HEK293 (cell line): Measurements from ENCODE around the gene HAUS8.

Experiments
- HOXA7 ChIP-seq: sonication (generic); formaldehyde crosslinking; IDR thresholded peaks from 2 replicates; pipeline ENCODE4 v1.8.1; 2022; ENCODE audit warnings: missing genetic modification reagents, borderline replicate concordance
- KLF1 ChIP-seq: fragments of 450-650 bp; formaldehyde crosslinking; IDR thresholded peaks from 2 replicates; pipeline ENCODE4 v1.5.1; 2016; ENCODE audit warnings: missing biosample characterization, missing genetic modification characterization
- OSR2 ChIP-seq: fragments of 450-650 bp; formaldehyde crosslinking; IDR thresholded peaks from 2 replicates; pipeline ENCODE4 v1.5.1; 2016; ENCODE audit warnings: missing biosample characterization, missing genetic modification characterization
- SCRT1 ChIP-seq: fragments of 450-650 bp; formaldehyde crosslinking; IDR thresholded peaks from 2 replicates; pipeline ENCODE4 v1.5.1; 2016; ENCODE audit warnings: missing biosample characterization, missing genetic modification characterization, borderline replicate concordance
- SP3 ChIP-seq: fragments of 450-650 bp; formaldehyde crosslinking; IDR thresholded peaks from 2 replicates; pipeline ENCODE4 v1.5.1; 2016; ENCODE audit warnings: missing biosample characterization, missing genetic modification characterization
- TRIM28 ChIP-seq: IDR thresholded peaks from 2 replicates; pipeline ENCODE4 v1.6.1; 2011; ENCODE audit warnings: low read length, control low read depth, borderline replicate concordance
- YY1 ChIP-seq: fragments of 450-650 bp; formaldehyde crosslinking; IDR thresholded peaks from 2 replicates; pipeline ENCODE4 v1.5.1; 2018; ENCODE audit warnings: missing biosample characterization, missing genetic modification characterization
- ZBTB48 ChIP-seq: fragments of 450-650 bp; formaldehyde crosslinking; IDR thresholded peaks from 2 replicates; pipeline ENCODE4 v1.5.1; 2016; ENCODE audit warnings: missing biosample characterization, missing genetic modification characterization
- ZNF121 ChIP-seq: fragments of 450-650 bp; formaldehyde crosslinking; IDR thresholded peaks from 2 replicates; pipeline ENCODE4 v1.5.1; 2016; ENCODE audit warnings: missing biosample characterization, missing genetic modification characterization
- ZNF132 ChIP-seq: fragments of 450-650 bp; formaldehyde crosslinking; IDR thresholded peaks from 2 replicates; pipeline ENCODE4 v1.5.1; 2017; ENCODE audit warnings: missing biosample characterization, missing genetic modification characterization, borderline replicate concordance
- ZNF140 ChIP-seq: fragments of 450-650 bp; formaldehyde crosslinking; IDR thresholded peaks from 2 replicates; pipeline ENCODE4 v1.5.1; 2016; ENCODE audit warnings: missing biosample characterization, missing genetic modification characterization
- ZNF2 ChIP-seq: fragments of 450-650 bp; formaldehyde crosslinking; IDR thresholded peaks from 2 replicates; pipeline ENCODE4 v1.5.1; 2016; ENCODE audit warnings: missing biosample characterization, missing genetic modification characterization
- ZNF311 ChIP-seq: fragments of 450-650 bp; formaldehyde crosslinking; IDR thresholded peaks from 2 replicates; pipeline ENCODE4 v1.5.1; 2017; ENCODE audit warnings: missing biosample characterization, missing genetic modification characterization, borderline replicate concordance
- ZNF350 ChIP-seq: fragments of 450-650 bp; formaldehyde crosslinking; IDR thresholded peaks from 2 replicates; pipeline ENCODE4 v1.5.0; 2017; ENCODE audit warnings: missing biosample characterization, mild to moderate bottlenecking, missing genetic modification characterization
- ZNF501 ChIP-seq: fragments of 450-650 bp; formaldehyde crosslinking; IDR thresholded peaks from 2 replicates; pipeline ENCODE4 v1.5.1; 2016; ENCODE audit warnings: missing biosample characterization, missing genetic modification characterization
- ZNF529 ChIP-seq: fragments of 450-650 bp; formaldehyde crosslinking; IDR thresholded peaks from 2 replicates; pipeline ENCODE4 v1.5.1; 2017; ENCODE audit warnings: missing genetic modification characterization, missing biosample characterization; ENCODE audit not compliant: insufficient replicate concordance
- ZNF549 ChIP-seq: fragments of 450-650 bp; IDR thresholded peaks from 2 replicates; pipeline ENCODE4 v1.5.1; 2018; ENCODE audit warnings: missing biosample characterization, missing genetic modification characterization, mild to moderate bottlenecking, inconsistent platforms, moderate library complexity
- ZNF585B ChIP-seq: fragments of 450-650 bp; formaldehyde crosslinking; IDR thresholded peaks from 2 replicates; pipeline ENCODE4 v1.5.1; 2016; ENCODE audit warnings: missing biosample characterization, missing genetic modification characterization
- ZNF600 ChIP-seq: fragments of 450-650 bp; formaldehyde crosslinking; IDR thresholded peaks from 2 replicates; pipeline ENCODE4 v1.5.1; 2016; ENCODE audit warnings: missing biosample characterization, missing genetic modification characterization
- ZNF768 ChIP-seq: fragments of 450-650 bp; formaldehyde crosslinking; IDR thresholded peaks from 2 replicates; pipeline ENCODE4 v1.5.1; 2018; ENCODE audit warnings: missing biosample characterization, mild to moderate bottlenecking, missing genetic modification characterization
- ZNF792 ChIP-seq: fragments of 450-650 bp; formaldehyde crosslinking; IDR thresholded peaks from 2 replicates; pipeline ENCODE4 v1.5.1; 2016; ENCODE audit warnings: missing biosample characterization, missing genetic modification characterization
- TF ChIP-seq, protein P1 (sequence below): fragments of 450-650 bp; formaldehyde crosslinking; IDR thresholded peaks from 2 replicates; pipeline ENCODE4 v1.5.1; 2016; ENCODE audit warnings: missing biosample characterization, missing genetic modification characterization
- TF ChIP-seq, protein P2 (sequence below): fragments of 450-650 bp; formaldehyde crosslinking; IDR thresholded peaks from 2 replicates; pipeline ENCODE4 v1.5.1; 2016; ENCODE audit warnings: missing biosample characterization, missing genetic modification characterization
- TF ChIP-seq, protein P3 (sequence below): fragments of 450-650 bp; formaldehyde crosslinking; IDR thresholded peaks from 2 replicates; pipeline ENCODE4 v1.5.1; 2016; ENCODE audit warnings: missing biosample characterization, missing genetic modification characterization
- TF ChIP-seq, protein P4 (sequence below): fragments of 450-650 bp; formaldehyde crosslinking; IDR thresholded peaks from 2 replicates; pipeline ENCODE4 v1.5.1; 2016; ENCODE audit warnings: missing biosample characterization, missing genetic modification characterization
- TF ChIP-seq, protein P5 (sequence below): fragments of 450-650 bp; formaldehyde crosslinking; IDR thresholded peaks from 2 replicates; pipeline ENCODE4 v1.5.1; 2016; ENCODE audit warnings: missing biosample characterization, missing genetic modification characterization, borderline replicate concordance
- TF ChIP-seq, protein P6 (sequence below): fragments of 450-650 bp; formaldehyde crosslinking; IDR thresholded peaks from 2 replicates; pipeline ENCODE4 v1.5.1; 2016; ENCODE audit warnings: missing biosample characterization, missing genetic modification characterization

HAUS8 gene

DNA sequence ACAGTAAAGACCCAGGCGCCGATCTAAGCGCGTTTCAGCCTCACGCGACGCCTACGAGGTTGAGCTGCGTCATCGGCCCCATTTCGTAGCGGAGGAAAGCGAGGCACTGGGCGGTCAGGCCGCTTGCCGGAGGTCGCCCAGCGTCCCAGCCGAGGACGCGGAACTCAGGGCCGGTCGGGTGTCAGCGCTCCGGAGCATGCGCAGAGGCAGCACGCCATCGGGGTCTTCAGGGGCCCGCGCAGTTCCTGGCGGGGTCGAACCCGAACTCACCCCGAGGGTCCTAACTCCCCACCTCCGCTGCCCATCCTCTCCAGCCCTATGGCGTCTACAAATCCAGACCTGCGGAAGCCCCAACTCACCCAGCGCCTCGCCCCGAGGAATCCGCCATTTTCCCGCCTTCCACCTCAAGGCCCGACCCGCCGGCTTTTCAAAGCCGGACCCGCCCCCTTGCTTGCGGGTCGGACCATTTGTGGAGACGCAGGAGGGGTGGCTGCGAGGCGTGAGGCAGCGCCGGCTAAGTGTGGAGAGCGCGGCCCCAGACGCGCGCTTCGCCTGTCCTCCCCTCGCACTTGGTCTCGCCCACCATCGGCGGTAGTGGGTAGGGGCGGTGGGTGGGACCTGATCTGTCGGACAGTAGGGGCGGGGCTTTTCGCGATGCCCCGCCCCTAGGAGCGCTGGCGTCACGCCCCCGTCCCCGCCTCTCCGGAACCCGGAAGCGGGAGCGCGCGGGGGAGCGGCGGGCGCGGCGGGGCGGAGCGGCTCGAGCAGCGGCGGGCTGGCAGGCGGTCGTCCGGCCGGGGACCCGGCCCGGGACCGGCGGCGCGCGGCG is at the start of gene HAUS8, which contains the start of gene MYO9B (continued):
- TF ChIP-seq SCRT1 (tag by site-specific recombination) = no peak
- TF ChIP-seq, protein P1, sequence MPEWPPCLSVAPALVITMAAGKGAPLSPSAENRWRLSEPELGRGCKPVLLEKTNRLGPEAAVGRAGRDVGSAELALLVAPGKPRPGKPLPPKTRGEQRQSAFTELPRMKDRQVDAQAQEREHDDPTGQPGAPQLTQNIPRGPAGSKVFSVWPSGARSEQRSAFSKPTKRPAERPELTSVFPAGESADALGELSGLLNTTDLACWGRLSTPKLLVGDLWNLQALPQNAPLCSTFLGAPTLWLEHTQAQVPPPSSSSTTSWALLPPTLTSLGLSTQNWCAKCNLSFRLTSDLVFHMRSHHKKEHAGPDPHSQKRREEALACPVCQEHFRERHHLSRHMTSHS (tag by site-specific recombination) = no peak
- TF ChIP-seq ZNF2 (tag by site-specific recombination) = peak; percentile 96
- no peak for TF ChIP-seq ZNF529
- no peak for TF ChIP-seq ZNF132
- no peak for TF ChIP-seq ZNF140
- no peak for TF ChIP-seq OSR2 (tag by site-specific recombination)
- TF ChIP-seq, protein P2, sequence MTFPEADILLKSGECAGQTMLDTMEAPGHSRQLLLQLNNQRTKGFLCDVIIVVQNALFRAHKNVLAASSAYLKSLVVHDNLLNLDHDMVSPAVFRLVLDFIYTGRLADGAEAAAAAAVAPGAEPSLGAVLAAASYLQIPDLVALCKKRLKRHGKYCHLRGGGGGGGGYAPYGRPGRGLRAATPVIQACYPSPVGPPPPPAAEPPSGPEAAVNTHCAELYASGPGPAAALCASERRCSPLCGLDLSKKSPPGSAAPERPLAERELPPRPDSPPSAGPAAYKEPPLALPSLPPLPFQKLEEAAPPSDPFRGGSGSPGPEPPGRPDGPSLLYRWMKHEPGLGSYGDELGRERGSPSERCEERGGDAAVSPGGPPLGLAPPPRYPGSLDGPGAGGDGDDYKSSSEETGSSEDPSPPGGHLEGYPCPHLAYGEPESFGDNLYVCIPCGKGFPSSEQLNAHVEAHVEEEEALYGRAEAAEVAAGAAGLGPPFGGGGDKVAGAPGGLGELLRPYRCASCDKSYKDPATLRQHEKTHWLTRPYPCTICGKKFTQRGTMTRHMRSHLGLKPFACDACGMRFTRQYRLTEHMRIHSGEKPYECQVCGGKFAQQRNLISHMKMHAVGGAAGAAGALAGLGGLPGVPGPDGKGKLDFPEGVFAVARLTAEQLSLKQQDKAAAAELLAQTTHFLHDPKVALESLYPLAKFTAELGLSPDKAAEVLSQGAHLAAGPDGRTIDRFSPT (tag by site-specific recombination) = no peak
- no peak for TF ChIP-seq ZNF585B (tag by site-specific recombination)
- peak; percentile 62; the same call in 1 of the 2 replicates for TF ChIP-seq ZNF600
- TF ChIP-seq, protein P3, sequence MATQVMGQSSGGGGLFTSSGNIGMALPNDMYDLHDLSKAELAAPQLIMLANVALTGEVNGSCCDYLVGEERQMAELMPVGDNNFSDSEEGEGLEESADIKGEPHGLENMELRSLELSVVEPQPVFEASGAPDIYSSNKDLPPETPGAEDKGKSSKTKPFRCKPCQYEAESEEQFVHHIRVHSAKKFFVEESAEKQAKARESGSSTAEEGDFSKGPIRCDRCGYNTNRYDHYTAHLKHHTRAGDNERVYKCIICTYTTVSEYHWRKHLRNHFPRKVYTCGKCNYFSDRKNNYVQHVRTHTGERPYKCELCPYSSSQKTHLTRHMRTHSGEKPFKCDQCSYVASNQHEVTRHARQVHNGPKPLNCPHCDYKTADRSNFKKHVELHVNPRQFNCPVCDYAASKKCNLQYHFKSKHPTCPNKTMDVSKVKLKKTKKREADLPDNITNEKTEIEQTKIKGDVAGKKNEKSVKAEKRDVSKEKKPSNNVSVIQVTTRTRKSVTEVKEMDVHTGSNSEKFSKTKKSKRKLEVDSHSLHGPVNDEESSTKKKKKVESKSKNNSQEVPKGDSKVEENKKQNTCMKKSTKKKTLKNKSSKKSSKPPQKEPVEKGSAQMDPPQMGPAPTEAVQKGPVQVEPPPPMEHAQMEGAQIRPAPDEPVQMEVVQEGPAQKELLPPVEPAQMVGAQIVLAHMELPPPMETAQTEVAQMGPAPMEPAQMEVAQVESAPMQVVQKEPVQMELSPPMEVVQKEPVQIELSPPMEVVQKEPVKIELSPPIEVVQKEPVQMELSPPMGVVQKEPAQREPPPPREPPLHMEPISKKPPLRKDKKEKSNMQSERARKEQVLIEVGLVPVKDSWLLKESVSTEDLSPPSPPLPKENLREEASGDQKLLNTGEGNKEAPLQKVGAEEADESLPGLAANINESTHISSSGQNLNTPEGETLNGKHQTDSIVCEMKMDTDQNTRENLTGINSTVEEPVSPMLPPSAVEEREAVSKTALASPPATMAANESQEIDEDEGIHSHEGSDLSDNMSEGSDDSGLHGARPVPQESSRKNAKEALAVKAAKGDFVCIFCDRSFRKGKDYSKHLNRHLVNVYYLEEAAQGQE = no peak
- TF ChIP-seq, protein P4, sequence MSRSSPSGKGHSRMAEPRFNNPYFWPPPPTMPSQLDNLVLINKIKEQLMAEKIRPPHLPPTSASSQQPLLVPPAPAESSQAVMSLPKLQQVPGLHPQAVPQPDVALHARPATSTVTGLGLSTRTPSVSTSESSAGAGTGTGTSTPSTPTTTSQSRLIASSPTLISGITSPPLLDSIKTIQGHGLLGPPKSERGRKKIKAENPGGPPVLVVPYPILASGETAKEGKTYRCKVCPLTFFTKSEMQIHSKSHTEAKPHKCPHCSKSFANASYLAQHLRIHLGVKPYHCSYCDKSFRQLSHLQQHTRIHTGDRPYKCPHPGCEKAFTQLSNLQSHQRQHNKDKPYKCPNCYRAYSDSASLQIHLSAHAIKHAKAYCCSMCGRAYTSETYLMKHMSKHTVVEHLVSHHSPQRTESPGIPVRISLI (tag by site-specific recombination) = no peak
- peak; percentile 78 for TF ChIP-seq KLF1 (tag by site-specific recombination)
- TF ChIP-seq, protein P5, sequence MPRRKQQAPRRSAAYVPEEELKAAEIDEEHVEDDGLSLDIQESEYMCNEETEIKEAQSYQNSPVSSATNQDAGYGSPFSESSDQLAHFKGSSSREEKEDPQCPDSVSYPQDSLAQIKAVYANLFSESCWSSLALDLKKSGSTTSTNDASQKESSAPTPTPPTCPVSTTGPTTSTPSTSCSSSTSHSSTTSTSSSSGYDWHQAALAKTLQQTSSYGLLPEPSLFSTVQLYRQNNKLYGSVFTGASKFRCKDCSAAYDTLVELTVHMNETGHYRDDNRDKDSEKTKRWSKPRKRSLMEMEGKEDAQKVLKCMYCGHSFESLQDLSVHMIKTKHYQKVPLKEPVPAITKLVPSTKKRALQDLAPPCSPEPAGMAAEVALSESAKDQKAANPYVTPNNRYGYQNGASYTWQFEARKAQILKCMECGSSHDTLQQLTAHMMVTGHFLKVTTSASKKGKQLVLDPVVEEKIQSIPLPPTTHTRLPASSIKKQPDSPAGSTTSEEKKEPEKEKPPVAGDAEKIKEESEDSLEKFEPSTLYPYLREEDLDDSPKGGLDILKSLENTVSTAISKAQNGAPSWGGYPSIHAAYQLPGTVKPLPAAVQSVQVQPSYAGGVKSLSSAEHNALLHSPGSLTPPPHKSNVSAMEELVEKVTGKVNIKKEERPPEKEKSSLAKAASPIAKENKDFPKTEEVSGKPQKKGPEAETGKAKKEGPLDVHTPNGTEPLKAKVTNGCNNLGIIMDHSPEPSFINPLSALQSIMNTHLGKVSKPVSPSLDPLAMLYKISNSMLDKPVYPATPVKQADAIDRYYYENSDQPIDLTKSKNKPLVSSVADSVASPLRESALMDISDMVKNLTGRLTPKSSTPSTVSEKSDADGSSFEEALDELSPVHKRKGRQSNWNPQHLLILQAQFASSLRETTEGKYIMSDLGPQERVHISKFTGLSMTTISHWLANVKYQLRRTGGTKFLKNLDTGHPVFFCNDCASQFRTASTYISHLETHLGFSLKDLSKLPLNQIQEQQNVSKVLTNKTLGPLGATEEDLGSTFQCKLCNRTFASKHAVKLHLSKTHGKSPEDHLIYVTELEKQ (tag by site-specific recombination) = no peak
- TF ChIP-seq, protein P6, sequence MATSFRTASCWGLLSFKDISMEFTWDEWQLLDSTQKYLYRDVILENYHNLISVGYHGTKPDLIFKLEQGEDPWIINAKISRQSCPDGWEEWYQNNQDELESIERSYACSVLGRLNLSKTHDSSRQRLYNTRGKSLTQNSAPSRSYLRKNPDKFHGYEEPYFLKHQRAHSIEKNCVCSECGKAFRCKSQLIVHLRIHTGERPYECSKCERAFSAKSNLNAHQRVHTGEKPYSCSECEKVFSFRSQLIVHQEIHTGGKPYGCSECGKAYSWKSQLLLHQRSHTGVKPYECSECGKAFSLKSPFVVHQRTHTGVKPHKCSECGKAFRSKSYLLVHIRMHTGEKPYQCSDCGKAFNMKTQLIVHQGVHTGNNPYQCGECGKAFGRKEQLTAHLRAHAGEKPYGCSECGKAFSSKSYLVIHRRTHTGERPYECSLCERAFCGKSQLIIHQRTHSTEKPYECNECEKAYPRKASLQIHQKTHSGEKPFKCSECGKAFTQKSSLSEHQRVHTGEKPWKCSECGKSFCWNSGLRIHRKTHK = no peak
- peak; percentile 93 for TF ChIP-seq ZNF501
- TF ChIP-seq ZNF792 (tag by site-specific recombination) = no peak
- no peak for TF ChIP-seq ZNF311 (tag by site-specific recombination)
- TF ChIP-seq ZNF549 (tag by site-specific recombination) = no peak
- no peak for TF ChIP-seq ZNF121 (tag by site-specific recombination)
- no peak for TF ChIP-seq TRIM28
- no peak; the same call in 1 of the 2 replicates for TF ChIP-seq ZNF768 (tag by site-specific recombination)
- no peak for TF ChIP-seq ZBTB48 (tag by site-specific recombination)
- no peak for TF ChIP-seq ZNF350
- peak; percentile 91 for TF ChIP-seq YY1 (tag by site-specific recombination)
- peak; percentile 100 for TF ChIP-seq SP3
- TF ChIP-seq HOXA7 (CRISPR knock-in tag) = no peak
